Activated CD4-positive, alpha-beta T cell treated with anti-CD3 and anti-CD28 coated beads, Interleukin-2, Interleukin-6, amounts not matched to agents 100 ng/mL and 50 ng/mL, durations not matched to agents 16 hours and 8 hours (primary cell): ENCODE measurements around the gene C3orf52.
"Not testable (repeated sequence)": the region's sequence is repeated elsewhere in the genome, so short reads cannot be mapped to it uniquely, and the experiment has no call there.

Experiments
- DNase-seq: peaks from one replicate; pipeline ENCODE4 v3.0.0-alpha.2; 2020

Gene C3orf52, protein sequence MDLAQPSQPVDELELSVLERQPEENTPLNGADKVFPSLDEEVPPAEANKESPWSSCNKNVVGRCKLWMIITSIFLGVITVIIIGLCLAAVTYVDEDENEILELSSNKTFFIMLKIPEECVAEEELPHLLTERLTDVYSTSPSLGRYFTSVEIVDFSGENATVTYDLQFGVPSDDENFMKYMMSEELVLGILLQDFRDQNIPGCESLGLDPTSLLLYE

DNA sequence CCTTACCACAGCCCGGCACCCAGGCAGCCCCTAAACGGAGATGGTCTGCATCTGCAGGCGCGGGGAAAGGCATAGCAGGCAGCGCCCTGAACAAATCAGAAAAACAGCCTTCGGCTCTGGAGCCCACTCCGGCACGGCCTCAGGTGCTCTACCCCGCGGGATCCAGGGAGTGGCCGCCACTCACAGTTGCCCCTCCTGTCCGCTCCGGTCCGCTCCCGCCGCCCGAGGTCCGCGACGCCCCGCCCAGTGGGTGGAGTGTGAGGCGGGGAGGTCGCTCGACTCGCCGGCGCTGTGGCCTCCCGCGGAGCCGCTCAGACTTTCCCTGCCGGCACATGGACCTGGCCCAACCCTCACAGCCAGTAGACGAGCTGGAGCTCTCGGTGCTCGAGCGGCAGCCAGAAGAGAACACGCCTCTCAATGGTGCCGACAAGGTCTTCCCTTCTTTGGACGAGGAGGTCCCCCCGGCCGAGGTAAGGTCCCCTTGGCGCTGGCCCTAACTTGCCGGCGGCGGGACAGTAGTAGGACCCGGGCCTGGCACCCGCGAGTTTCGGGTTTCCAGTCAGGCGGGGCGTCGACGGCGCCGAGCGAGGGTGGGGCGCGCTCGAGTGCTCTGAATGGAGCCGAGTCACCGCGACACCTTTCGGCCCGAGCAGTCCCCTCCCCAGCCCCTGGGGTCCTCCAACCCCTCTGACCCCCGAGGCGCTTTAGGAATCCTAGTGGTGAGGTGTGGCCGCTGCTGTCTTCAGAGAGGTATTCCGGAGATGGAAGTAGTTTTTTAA, at the start of gene C3orf52:
Gene C3orf52 (plus strand): TSS at position 314 of the 779 bp plus-strand sequence. CDS start 19 bp downstream, at position 333.
- peak; percentile 69 for DNase-seq

DNA sequence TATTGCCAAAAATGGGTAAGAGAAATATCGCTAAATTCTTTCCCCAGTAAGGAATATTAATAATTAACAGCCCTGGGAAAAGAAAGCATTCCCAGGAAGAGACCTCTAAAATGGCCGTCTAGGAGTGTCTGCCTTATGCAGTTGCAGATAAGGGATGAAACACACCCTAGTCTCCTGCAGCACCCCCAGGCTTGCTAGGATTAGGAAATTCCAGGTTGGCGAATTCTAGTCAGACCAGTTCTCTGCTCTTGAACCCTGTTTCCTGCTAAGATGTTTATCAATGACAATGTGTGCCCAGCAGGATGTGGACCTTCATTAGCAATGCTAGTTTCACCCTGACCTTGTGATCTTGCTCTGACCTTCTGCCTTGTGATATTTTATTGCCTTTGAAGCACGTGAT, 49.0 kb upstream of the C3orf52 start:
- DNase-seq = not testable (repeated sequence)

DNA sequence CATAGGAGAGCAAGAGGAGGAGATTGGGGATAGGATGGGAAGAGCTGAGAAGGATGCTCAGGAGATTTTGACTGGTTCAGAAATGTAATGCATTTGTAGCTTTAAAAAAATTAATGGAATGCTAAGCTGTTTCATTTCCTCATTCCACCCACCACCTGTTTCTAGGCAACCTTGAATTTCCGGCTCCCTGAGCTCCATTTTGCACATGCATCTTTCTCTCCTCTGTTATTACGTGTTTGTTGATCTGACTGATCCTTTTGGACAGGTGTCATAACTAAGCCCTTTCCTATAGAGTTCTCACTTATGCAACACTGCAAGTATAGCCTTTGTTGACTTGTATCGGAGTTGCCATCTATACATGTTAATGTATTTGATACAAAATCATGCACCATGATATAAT, 47.3 kb upstream of the C3orf52 start:
- no peak for DNase-seq

DNA sequence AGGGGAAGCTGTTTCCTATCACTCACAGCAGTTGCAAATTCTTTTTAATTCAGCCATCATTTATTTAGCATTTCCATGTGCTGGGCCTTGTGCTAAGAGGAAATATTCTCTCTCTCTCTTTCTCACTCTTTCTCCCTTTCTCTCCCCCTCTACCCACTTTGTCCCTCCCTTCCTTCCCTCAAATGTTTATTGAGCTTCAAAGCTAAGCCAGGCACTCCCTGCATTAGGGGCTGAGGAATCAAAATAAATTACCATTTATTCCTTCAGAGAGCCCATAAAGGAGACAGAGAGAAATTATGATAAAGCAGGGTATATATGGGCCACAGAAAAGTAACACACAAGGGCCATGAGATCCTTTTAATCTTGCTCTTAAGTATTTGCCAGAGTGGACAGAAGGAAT, 44.9 kb upstream of the C3orf52 start:
- no peak for DNase-seq

DNA sequence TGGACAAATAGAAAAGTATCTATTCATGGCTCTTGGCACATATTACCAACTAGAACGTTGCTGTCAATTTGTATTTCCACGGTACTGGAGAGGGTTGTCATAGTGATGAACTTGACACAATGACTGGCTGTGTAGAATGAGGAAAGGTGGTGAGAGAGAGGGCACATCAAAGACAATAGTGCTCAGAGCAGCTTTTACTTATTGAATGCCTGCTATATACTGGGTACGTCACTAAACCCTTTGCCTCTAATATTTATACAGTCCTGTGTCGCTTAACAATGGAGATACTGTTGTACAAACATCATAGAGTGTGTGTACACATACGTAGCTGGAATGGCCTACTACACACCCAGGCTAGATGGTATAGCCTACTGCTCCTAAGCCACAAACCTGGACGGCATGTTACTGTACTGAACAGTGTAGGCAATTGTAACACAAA, 43.3 kb upstream of the C3orf52 start:
- DNase-seq = no peak

DNA sequence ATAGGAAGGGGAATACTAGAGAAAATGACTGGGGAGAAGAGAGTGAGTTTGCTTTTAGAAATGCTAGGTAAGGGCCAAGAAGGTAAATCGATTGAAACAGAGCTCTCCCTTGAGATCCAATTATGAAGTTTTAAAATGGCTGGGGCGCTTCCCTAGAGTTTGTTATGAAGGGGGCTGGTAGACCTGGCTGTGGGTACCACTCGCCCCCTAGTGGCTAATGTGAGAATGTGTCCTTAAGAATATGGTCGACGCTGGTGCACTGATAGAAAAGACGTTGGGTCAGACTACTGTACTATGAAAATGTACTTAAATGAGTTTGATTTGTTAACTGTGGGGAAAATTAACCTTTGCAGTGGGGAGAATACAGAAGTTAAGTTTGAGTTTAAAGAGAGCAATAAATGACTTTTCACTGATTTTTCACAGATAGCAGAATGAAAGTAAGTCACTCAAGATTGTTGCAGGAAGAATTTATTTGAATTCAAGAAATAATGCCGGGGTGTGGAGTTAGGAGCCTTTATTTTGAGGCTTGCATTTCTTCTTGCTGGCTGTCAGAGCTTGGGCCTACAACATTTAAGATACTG, 42.5 kb upstream of the C3orf52 start:
- DNase-seq = peak; percentile 79

DNA sequence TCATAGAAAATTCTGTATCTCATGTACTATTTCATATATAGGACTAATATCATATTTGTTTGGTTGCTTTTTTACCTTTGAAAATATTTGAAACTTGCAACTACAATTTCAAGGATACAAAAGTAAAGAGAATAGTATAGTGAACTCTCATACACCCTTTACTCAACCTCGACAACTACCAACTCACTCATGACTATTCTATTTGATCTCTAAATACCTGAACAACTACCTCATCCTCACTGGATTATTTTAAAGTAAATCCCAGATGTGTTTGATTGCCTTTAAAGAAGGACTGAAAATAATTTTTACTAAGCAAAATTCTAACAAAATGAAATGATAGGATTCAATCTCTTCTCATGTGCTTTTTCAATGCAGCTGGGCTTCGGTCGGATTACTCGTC, 39.6 kb upstream of the C3orf52 start:
- DNase-seq = no peak

DNA sequence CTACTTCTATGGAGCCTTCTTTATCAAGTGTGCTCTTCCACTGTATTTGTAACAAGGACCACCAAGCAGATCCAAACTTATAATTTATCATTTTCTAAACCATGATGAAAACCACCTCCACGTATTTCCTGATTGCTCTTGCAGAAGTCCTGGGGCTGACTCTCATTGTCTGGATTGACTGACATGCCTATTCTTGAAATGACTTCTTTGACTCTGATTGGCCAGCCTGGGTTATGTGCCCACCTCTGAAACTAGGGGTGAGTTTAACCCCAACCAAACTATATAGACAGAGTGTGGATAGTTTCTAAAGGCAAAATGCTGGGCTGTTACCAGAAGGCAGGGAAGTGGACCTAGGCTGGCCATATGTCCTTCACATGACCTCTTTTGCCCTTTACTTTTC, 38.9 kb upstream of the C3orf52 start:
- peak; percentile 8 for DNase-seq

DNA sequence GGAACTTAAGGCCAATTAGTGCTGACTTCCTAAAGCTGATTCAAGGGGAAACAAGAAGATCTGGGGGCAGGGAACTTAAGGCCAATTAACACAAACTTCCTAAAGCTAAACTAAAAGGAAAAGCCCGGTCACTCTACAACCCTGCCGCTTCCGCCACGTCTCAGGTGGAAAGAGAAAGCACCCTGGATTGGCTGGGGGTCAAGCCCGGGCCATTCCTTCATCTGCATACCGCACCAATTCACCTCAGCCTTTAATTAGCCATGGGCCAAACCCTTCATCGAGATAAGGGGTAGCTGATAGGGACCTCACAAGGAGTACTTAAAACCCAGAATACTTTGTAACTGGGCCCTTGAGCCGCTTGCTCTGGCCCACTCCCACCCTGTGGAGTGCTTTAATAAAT, 37.3 kb upstream of the C3orf52 start:
- DNase-seq = no peak

DNA sequence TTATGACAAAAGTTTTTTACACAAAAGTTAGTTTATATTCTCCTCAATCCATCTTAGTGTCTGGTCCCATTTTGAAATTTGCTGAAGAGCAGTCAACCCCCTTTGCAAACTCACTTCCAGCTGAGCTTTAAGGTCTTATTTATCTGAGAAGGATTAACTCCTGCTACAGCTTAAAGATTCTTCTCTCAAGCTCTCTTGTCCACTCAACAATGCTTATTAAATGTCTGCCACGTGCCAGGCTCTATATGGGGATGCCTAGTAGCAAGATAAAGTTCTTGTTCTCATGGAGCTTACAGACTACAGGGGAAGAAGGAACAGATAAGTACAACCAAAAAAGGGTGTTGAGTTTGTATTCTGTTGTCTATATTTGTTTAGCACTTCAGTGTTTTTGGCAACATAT, 33.0 kb upstream of the C3orf52 start:
- no peak for DNase-seq

DNA sequence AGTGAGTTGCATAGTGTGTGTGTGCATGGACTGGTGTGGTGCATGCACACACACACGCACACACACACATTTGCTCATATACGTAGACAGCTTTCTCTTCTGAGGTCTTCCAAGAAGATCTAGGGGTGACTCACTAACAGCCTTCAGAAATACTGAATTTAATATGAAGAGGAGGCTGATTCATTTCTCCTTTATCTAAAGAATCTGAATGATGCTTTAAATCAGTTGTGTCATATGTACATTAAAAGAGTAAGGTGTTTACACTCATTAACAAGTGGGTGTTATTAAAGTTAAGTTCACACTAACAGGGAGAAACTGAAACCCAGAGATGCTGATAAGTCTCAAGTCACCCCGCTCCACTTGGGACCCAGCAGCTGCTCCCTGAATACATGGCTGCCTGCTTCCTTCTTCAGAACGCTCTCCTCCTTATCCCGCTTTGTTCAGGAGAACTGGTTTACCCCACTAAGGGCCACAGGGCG, 29.7 kb upstream of the C3orf52 start:
- DNase-seq = peak; percentile 66

DNA sequence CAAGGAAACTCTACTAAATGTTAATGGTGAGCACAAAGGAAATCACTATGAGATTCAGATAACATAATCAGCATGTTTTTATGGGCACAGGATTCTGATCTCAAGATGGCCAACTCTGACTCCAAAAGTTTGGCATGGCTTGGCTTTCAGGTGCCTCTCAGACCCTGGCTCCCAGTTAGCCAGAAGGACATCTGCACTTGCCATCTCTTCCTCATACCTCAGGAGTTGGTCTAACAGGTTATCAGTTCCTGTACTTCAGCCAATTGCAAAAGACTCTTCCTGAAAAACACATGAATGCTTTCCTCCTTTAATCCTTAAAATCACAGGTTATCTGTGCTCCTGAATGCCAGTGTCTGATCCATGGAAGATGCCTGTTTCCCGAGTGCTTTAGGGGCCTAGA, 26.7 kb upstream of the C3orf52 start:
- no peak for DNase-seq

DNA sequence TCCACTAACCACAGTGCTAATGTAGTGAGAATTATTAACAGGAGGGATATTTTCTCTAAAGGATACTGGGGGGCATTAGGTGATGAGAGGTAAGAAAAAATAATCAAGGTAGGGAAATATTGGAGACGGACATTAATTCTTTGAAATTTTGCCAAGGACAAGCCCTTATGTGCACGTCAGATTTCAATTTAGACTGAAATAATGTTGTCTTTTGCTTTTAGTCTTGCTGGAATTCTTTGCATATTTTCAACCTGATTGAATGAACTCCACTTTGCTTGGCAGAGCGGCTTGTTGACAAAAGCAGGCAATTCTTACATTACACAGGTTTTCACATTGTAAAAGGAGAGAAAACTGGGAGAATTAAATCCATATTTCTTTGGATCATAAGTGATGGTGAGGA, 25.0 kb upstream of the C3orf52 start:
- DNase-seq = no peak

DNA sequence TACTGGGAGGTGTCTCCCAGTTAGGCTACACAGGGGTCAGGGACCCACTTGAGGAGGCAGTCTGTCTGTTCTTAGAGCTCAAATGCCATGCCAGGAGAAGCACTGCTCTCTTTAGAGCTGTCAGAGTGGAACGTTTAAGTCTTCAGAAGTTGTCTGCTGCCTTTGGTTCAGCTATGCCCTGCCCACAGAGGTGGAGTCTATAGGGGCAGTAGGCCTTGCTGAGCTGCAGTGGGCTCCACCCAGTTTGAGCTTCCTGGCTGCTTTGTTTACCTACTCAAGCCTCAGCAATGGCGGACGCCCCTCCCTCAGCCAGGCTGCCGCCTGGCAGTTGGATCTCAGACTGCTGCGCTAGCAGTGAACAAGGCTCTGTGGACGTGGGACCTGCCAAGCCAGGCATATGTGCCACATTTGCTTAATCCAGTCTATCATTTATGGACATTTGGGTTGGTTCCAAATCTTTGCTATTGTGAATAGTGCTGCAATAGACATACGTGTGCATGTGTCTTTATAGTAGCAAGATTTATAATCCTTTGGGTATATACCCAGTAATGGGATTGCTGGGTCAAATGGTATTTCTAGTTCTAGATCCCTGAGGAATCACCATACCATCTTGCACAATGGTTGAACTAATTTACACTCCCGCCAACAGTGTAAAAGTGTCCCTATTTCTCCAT, 13.7 kb upstream of the C3orf52 start:
- peak; percentile 35 for DNase-seq

DNA sequence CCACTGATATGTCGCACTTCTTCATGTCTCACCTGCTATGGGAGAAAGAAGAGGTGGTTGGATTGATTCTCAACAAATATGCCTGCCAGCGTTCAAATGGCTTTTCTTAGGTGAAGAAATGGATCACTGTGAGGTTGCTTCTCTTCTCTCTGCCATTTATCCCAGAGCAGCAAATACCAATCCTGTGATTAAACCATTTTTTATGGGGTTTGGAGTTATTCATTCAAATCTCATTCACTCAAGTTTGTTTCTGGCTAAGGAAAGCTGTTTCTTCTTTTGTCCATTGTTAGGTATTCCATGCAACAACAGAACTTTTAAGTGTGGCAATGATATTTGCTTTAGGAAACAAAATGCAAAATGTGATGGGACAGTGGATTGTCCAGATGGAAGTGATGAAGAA, 12.2 kb upstream of the C3orf52 start:
- DNase-seq = no peak

DNA sequence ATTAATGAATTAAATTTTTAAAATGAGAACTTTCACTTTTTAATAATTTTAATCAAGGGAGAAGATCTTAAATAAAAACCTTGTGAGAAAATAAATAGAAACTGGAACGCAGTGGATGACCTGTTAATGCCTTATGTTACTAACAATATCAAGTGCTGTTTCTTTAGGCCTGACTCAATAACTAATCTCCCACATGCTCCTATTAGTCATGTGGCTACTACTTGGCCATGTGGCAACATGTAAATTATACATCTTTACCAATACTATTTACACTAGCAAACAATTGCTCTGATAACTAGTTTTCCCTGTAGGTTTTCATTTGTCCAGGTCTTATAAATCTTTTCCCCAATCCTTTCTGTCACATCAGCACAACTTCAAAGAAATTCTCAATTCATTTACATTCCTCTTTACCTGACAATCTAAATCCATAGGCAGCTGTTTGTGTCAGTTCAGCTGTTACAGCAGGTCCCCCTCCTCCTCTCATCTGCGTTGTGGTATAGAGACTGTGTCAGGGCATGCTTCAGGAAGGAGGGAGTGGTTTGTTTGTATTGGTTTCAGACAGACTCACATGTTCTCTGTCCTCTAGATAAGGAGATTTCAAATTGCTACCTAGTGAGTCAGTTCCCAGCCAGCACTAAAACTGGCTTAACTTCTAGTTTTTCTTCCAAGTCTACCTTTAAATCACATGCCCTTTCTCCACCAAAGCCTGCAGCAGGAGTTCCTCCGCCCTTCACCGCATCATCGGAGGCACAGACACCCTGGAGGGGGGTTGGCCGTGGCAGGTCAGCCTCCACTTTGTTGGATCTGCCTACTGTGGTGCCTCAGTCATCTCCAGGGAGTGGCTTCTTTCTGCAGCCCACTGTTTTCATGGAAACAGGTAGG, 11.3 kb upstream of the C3orf52 start:
- DNase-seq = peak; percentile 32

DNA sequence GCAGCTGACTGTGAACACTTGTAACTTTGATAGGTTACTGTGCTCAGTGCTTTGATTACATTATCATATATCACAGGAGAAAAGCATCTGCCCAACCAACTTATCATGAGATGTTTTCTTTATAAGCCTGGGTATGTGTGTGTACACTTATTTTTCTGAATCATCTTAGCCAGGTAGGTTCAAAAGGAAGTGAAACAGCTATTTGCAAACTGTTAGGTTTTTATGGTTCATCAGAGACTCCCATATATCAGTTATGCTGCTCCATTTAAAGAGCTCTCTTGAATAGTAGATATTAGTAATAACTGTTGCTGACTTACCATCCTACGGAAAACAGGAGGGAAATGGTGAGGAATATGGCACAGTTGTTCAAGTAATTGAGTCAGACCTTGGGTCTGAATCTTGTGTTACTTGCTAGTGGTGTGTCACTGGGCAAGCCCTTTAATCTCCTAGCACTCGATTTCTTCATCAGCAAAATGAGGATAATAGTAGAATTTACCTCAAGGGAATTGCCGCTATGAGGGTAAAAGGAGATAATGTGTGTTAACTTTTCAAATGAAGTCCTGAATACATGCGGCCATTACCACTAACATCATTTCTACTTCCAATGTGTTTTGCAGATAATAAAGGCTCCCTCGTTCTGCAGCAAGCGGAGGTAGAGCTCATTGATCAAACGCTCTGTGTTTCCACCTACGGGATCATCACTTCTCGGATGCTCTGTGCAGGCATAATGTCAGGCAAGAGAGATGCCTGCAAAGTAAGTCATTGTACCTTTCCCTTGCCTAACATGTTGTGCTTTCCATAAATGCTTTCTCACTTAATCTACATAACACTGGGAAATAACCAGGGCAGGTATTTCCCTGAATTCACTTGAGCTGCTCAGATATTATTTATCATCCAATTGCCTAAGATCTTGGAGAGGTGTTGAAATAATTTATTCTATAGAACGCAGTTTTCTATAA, 7.8 kb upstream of the C3orf52 start:
- no peak for DNase-seq

DNA sequence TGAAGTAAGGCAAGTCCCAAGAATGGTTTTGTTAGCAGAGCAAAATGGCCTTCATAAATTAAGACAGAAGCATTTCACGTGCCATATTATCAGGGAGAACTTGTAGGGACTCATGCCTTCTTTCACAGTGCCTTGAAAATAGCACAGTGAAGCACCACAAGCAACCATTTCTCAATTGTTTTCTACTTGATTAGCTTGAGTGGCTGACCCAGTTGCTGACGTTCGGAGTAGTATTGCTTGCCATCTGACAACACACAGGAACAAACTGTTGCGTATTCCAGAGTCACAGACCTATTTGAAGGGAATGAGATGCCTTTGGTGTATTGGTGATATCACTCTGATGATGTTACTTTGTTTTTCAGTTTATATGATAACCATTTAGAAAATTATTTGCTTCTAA, 3.0 kb upstream of the C3orf52 start:
- no peak for DNase-seq

DNA sequence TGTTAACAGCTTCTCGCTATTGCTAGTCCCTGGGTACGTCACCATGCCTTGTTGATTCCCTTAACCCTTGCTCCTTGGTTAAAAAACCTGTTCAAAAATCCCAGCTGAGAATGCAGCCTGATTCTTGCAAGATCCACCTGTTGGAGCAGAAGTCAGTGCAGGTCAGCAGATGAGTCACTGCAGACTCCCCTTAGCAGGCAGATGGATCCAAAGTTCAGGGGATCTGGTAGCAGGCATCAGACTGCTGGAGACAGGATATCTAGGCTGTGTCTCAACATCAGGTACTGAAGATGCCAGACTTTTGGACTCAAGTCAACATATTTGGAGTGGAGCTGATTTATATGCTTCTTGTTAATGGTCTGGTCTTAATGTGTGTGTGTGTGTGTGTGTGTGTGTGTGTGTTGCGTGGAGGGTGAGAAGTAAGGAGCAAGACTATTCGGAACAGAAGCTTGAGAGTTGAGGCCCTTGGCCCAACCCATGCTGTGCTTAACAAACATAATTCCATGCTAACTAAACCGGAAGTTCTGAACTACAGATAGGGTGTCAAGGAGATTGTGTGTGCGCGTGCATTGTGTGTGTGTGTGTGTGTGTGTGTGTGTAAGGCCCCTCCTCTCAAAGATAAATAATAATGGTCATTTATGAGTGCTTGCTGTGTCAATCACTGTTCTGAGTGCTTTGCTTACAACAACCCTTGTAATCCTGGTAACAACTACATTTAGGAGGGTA, 1.0 kb upstream of the C3orf52 start:
- DNase-seq = no peak

DNA sequence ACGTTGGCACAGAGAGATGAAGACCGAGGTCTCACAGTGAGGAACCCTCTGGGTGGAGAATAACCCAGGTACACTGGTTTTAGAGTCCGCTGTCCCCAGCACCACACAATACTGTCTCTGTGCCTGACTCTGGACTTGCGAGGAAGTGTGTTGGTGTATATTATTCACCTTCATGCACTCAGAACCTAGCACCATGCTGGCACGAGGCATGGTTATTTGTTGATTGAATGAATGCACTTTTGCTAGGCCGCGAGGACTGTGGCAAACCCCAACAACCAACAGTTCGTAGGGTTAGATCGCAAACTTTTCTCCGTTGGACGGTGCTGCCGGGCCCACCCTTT, 484 bp upstream of the C3orf52 start:
- no peak for DNase-seq
